Calu3 (cell line): ENCODE results near the gene RAD50. TPM values are rescaled to one million over a fixed set of nuclear protein-coding genes. Genes with fewer than 3 reads are reported as not detected.

ENCODE experiments used
- BruUV-seq: library from RNA; stranded (reverse); fragments of 400-500 nt; replicated peaks from 2 replicates; lab custom pipeline; 2021; lab: Mats Ljungman, UMichigan
- CTCF ChIA-PET: fragments of 300-600 bp; sonication (Branson Sonifier 250); formaldehyde crosslinking; loops from one replicate; lab custom pipeline; 2022; ENCODE audit warnings: antibody characterized with exemption; lab: Charles Lee
- DNase-seq: peaks from one replicate; pipeline ENCODE4 v3.0.0; 2022
- H3K27ac Mint-ChIP-seq: one replicate; pipeline ENCODE4 v1.8.0; 2022; ENCODE audit warnings: mixed read lengths; ENCODE audit not compliant: unreplicated experiment
- H3K27me3 Mint-ChIP-seq: one replicate; pipeline ENCODE4 v1.8.0; 2022; ENCODE audit warnings: mixed read lengths; ENCODE audit not compliant: unreplicated experiment
- H3K36me3 Mint-ChIP-seq: one replicate; pipeline ENCODE4 v1.8.0; 2022; ENCODE audit warnings: mild to moderate bottlenecking, moderate library complexity, mixed read lengths; ENCODE audit not compliant: insufficient read depth, unreplicated experiment
- H3K4me1 Mint-ChIP-seq: one replicate; pipeline ENCODE4 v1.8.0; 2022; ENCODE audit warnings: mild to moderate bottlenecking, low read depth, mixed read lengths; ENCODE audit not compliant: unreplicated experiment
- H3K4me3 Mint-ChIP-seq: one replicate; pipeline ENCODE4 v1.8.0; 2022; ENCODE audit warnings: mild to moderate bottlenecking, low read depth, moderate library complexity, mixed read lengths; ENCODE audit not compliant: unreplicated experiment
- H3K9me3 Mint-ChIP-seq: one replicate; pipeline ENCODE4 v1.8.0; 2022; ENCODE audit warnings: low read depth, mixed read lengths; ENCODE audit not compliant: unreplicated experiment
- intact Hi-C: fragments of 100-400 bp; cut with micrococcal nuclease; formaldehyde crosslinking; loops from one replicate; pipeline ENCODE4 v1.10.0; 2022; ENCODE audit not compliant: unreplicated experiment
- total RNA-seq: library from RNA; stranded (reverse); gene quantifications from 2 replicates; pipeline ENCODE4 v1.2.3, GENCODE V29; 2022
- TF ChIP-seq, protein P1 (sequence below): fragments of 200-600 bp; IDR thresholded peaks from one replicate; pipeline ENCODE4 v1.8.0; 2022; ENCODE audit warnings: antibody characterized with exemption; ENCODE audit not compliant: unreplicated experiment

The RAD50 gene
- total RNA-seq, 1 experiment from 2014 or later: 35.9 TPM

DNA sequence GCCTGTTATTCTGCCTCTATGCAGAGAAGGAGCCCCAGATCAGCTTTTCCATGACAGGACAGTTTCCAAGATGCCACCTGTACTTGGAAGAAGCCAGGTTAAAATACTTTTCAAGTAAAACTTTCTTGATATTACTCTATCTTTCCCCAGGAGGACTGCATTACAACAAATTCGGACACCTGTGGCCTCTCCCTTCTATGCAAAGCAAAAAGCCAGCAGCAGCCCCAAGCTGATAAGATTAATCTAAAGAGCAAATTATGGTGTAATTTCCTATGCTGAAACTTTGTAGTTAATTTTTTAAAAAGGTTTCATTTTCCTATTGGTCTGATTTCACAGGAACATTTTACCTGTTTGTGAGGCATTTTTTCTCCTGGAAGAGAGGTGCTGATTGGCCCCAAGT is 116.7 kb downstream of the RAD50 start:
- no peak for DNase-seq
- H3K36me3 Mint-ChIP-seq: no peaks in the 10 kb centered on the region
- no peak overlapping the region for H3K27ac Mint-ChIP-seq
- CTCF ChIA-PET: no interaction called here
- H3K27me3 Mint-ChIP-seq: no peaks in the 10 kb centered on the region
- TF ChIP-seq, protein P1, sequence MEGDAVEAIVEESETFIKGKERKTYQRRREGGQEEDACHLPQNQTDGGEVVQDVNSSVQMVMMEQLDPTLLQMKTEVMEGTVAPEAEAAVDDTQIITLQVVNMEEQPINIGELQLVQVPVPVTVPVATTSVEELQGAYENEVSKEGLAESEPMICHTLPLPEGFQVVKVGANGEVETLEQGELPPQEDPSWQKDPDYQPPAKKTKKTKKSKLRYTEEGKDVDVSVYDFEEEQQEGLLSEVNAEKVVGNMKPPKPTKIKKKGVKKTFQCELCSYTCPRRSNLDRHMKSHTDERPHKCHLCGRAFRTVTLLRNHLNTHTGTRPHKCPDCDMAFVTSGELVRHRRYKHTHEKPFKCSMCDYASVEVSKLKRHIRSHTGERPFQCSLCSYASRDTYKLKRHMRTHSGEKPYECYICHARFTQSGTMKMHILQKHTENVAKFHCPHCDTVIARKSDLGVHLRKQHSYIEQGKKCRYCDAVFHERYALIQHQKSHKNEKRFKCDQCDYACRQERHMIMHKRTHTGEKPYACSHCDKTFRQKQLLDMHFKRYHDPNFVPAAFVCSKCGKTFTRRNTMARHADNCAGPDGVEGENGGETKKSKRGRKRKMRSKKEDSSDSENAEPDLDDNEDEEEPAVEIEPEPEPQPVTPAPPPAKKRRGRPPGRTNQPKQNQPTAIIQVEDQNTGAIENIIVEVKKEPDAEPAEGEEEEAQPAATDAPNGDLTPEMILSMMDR: no peak
- no TSS peak for BruUV-seq
- peaks cover 45% of the 10 kb centered on the region for H3K4me1 Mint-ChIP-seq
- H3K4me3 Mint-ChIP-seq: no peak overlapping the region
- intact Hi-C loops: no loop called here
- no peaks in the 10 kb centered on the region for H3K9me3 Mint-ChIP-seq

DNA sequence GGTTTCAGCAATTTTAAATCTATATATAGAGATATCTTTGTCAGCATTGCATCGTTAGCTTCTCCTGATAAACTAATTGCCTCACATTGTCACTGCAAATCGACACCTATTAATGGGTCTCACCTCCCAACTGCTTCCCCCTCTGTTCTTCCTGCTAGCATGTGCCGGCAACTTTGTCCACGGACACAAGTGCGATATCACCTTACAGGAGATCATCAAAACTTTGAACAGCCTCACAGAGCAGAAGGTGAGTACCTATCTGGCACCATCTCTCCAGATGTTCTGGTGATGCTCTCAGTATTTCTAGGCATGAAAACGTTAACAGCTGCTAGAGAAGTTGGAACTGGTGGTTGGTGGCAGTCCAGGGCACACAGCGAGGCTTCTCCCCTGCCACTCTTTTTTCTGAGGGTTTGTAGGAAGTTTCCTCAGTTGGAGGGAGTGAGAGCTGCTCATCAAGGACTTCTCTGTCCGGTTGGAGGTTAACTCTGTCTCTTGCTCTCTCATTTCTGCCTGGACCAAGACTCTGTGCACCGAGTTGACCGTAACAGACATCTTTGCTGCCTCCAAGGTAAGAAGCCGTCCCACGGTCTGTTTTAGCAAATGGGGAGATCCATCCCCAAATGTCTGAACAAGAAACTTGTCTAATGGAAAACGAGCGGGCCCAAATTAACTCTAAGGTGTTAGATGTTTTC is 117.3 kb downstream of the RAD50 start, which contains the start of gene IL4:
TSS of gene IL4 (plus strand) at position 51 of the 692 bp plus-strand sequence. CDS start at position 113, 62 bp downstream.
- Mint-ChIP-seq H3K4me1 (peaks cover 45% of the 10 kb centered on the region), H3K4me3 (peak within 1 kb of the TSS; percentile 71), H3K27me3 (no peaks in the 10 kb centered on the region), H3K27ac (peak within 1 kb of the TSS; percentile 86), H3K36me3 (no peaks in the 10 kb centered on the region), H3K9me3 (no peaks in the 10 kb centered on the region)
- no peak for DNase-seq
- intact Hi-C loops: no loop called here
- BruUV-seq: no TSS peak
- TF ChIP-seq, protein P1: no peak
- CTCF ChIA-PET: interaction anchor here (0.7 to 1.1 kb wide), 3 partner anchors 10 to 43 kb away, joined by 3 read pairs; no protein-coding TSS in a partner anchor

GRCh38 chr5:132674671-132675506 is 118.1 kb downstream of the RAD50 start:
- no peaks in the 10 kb centered on the region for H3K9me3 Mint-ChIP-seq
- H3K27ac Mint-ChIP-seq: peak overlapping the region; percentile 86
- CTCF ChIA-PET: interaction anchor here (0.6 to 1.1 kb wide), 4 partner anchors 11 to 149 kb away, joined by 3 to 7 read pairs (median 3); no protein-coding TSS in a partner anchor
- H3K4me1 Mint-ChIP-seq: peaks cover 45% of the 10 kb centered on the region
- H3K27me3 Mint-ChIP-seq: no peaks in the 10 kb centered on the region
- H3K36me3 Mint-ChIP-seq: no peaks in the 10 kb centered on the region
- no TSS peak for BruUV-seq
- intact Hi-C loops: no loop called here
- peak overlapping the region; percentile 71 for H3K4me3 Mint-ChIP-seq
- TF ChIP-seq, protein P1: no peak
- DNase-seq: peak; percentile 52

GRCh38 chr5:132675936-132676689 is 119.3 kb downstream of the RAD50 start:
- no peaks in the 10 kb centered on the region for H3K27me3 Mint-ChIP-seq
- H3K9me3 Mint-ChIP-seq: no peaks in the 10 kb centered on the region
- no peaks in the 10 kb centered on the region for H3K36me3 Mint-ChIP-seq
- H3K27ac Mint-ChIP-seq: peak overlapping the region; percentile 39
- TF ChIP-seq, protein P1: no peak
- DNase-seq: no peak
- peaks cover 45% of the 10 kb centered on the region for H3K4me1 Mint-ChIP-seq
- intact Hi-C loops: no loop called here
- CTCF ChIA-PET: interaction anchor here (0.8 to 1.8 kb wide), 6 partner anchors 15 to 170 kb away, joined by 3 to 10 read pairs (median 4); no protein-coding TSS in a partner anchor
- no TSS peak for BruUV-seq
- H3K4me3 Mint-ChIP-seq: no peak overlapping the region
